ENCODE measurements around the gene MKI67. TPM values are rescaled to one million over a fixed set of nuclear protein-coding genes. Genes with fewer than 3 reads are reported as not detected.

MKI67 gene
- total and polyA plus RNA-seq, 9 of the 15 experiments (the other 6 are each of a cell fraction or from before 2014, with no cell fraction given) = 11.8 to 86.5 (median 36.0) TPM

DNA sequence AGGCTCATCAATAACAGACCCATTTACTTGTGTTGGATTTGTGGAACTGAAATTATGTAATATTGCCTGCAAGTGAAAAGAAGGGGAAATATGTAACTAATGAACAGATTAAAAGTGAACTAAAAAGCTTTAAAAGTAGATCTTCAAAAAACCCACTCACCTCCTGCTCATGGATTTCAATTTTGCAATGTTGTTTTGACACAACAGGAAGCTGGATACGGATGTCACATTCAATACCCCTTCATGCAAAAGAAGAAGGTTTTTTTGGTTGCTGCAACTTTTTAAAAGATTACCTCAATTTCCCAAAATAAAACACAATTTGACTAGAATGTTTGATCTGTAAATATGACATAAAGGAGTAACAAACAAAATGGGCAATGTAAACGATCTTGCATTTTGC is 3.3 kb downstream of the MKI67 start:
- WGBS (ENCODE audit: insufficient coverage, low coverage, missing lambda C conversion rate) = 69% methylated on average over 2 of the region's 2 CpGs
- ATAC-seq = no peak
- peaks cover 73% of the 10 kb centered on the region for H3K79me2 ChIP-seq (ENCODE audit: control insufficient read depth, insufficient read depth, low read length)
- H3K4me2 ChIP-seq (ENCODE audit: insufficient read depth, low read length) = no peak overlapping the region
- peaks cover 7% of the 10 kb centered on the region for H4K20me1 ChIP-seq (replicated peaks; ENCODE audit: control insufficient read depth, insufficient read depth, low read length)
- ChIA-PET CTCF (ENCODE audit: low intra/inter-chr PET ratio) (no interaction called here), POLR2A (interaction anchor here (0.6 to 4.2 kb wide), 2 partner anchors 8 to 1315 kb away, joined by 3 to 26 read pairs; no protein-coding TSS in a partner anchor)
- in situ Hi-C loops (cut with MboI) = no loop called here
- no peak overlapping the region for H2AFZ ChIP-seq (ENCODE audit: low read depth, low read length)
- H3K9me3 ChIP-seq (replicated peaks; ENCODE audit: control insufficient read depth, insufficient read depth, low read depth, low read length) = no peaks in the 10 kb centered on the region
- no peak for DNase-seq (ENCODE audit: extremely low read depth in 1 of 4, low spot score in 3 of 4)
- H3K9ac ChIP-seq (ENCODE audit: insufficient read depth in 1 of 2, low read depth in 2 of 2, low read length in 2 of 2) = no peak overlapping the region; a peak in 1 of 4 replicates
- H3K4me1 ChIP-seq (replicated peaks in 1 of 2; ENCODE audit: control insufficient read depth in 2 of 2, insufficient read depth in 2 of 2, low read length in 2 of 2) = peaks cover 9 to 15% of the 10 kb centered on the region in 2 experiments; a peak in 4 of 5 replicates
- no peaks in the 10 kb centered on the region for H3K9me1 ChIP-seq (ENCODE audit: control insufficient read depth, insufficient read depth, low read length)
- no peaks in the 10 kb centered on the region for H3K27me3 ChIP-seq (ENCODE audit: control insufficient read depth in 2 of 2, insufficient read depth in 2 of 2, low read length in 2 of 2)
- no peak overlapping the region for H3K4me3 ChIP-seq
- BruUV-seq (replicated peaks) = no TSS peak
- FAIRE-seq = no peak
- peaks cover 65% of the 10 kb centered on the region for H3K36me3 ChIP-seq (ENCODE audit: control insufficient read depth, insufficient read depth, low read length)
- intact Hi-C loops (cut with micrococcal nuclease) = no loop called here
- no peak overlapping the region for H3K27ac ChIP-seq (ENCODE audit: extremely low read depth, low read depth, low read length)
- no peak for TF ChIP-seq CTBP1 (IDR thresholded peaks at IDR 0.05; ENCODE audit: borderline replicate concordance)
- TF ChIP-seq ZNF584 (CRISPR knock-in tag; IDR thresholded peaks at IDR 0.05; ENCODE audit: low read depth) = no peak
- TF ChIP-seq, protein P1, sequence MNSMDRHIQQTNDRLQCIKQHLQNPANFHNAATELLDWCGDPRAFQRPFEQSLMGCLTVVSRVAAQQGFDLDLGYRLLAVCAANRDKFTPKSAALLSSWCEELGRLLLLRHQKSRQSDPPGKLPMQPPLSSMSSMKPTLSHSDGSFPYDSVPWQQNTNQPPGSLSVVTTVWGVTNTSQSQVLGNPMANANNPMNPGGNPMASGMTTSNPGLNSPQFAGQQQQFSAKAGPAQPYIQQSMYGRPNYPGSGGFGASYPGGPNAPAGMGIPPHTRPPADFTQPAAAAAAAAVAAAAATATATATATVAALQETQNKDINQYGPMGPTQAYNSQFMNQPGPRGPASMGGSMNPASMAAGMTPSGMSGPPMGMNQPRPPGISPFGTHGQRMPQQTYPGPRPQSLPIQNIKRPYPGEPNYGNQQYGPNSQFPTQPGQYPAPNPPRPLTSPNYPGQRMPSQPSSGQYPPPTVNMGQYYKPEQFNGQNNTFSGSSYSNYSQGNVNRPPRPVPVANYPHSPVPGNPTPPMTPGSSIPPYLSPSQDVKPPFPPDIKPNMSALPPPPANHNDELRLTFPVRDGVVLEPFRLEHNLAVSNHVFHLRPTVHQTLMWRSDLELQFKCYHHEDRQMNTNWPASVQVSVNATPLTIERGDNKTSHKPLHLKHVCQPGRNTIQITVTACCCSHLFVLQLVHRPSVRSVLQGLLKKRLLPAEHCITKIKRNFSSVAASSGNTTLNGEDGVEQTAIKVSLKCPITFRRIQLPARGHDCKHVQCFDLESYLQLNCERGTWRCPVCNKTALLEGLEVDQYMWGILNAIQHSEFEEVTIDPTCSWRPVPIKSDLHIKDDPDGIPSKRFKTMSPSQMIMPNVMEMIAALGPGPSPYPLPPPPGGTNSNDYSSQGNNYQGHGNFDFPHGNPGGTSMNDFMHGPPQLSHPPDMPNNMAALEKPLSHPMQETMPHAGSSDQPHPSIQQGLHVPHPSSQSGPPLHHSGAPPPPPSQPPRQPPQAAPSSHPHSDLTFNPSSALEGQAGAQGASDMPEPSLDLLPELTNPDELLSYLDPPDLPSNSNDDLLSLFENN (IDR thresholded peaks at IDR 0.05; ENCODE audit: low read depth in 2 of 2, low read length in 2 of 2) = no peak
- no peak for TF ChIP-seq DMBX1 (CRISPR knock-in tag; IDR thresholded peaks at IDR 0.05; ENCODE audit: borderline replicate concordance)
- TF ChIP-seq, protein P2, sequence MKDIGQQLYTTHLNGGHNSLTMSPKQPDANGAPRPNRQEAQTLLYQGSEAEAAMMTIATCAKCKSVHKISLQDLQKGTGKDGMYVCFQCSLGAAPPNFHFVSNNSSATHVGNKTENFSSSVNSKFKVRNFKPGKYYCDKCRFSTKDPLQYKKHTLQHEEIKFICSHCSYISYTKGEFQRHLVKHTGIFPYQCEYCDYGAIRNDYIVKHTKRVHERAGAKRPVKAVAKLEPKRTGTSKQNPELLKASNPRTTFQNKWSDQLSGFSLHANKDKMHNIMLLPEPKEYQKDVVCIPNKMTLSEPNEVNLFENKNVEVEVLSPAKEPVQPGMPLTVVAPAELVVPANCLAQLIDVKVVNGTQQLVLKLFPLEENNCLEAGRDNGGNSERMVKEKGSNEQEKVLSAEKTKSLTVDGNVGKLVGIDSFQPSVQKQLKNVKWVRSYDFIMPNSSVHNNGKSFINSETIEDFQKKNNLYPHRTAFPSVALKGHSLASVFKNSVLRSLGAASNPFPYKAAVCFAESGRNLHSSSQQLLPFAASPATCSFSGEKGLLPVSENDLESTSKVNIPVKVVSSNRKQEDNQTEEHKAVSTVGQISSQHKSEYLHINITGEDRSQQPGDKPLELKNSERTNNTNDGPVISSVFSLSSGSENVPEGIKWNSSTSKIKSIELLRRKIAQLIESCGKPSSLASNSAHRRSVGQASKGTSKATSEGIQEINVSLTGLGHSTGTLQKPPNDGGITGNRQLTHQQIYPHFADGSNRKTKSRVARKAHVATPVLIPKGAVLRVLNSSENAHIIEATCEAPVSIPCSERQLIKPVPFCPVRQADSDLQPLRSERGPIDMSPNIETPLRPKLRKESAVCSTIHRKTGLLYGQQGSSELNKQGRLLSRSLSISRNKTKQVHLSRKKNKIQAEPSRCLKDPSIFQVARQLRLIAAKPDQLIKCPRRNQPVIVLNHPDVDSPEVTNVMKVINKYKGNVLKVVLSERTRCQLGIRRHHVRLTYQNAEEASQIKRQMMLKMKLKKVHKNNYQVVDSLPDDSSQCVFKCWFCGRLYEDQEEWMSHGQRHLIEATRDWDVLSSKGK (CRISPR knock-in tag; IDR thresholded peaks at IDR 0.05) = no peak
- no peak for TF ChIP-seq MYBL2 (IDR thresholded peaks at IDR 0.05; ENCODE audit: low read depth)
- no peak for TF ChIP-seq MYBL2 (CRISPR knock-in tag; IDR thresholded peaks at IDR 0.05; ENCODE audit: borderline replicate concordance)
- TF ChIP-seq TCF3 (CRISPR knock-in tag; IDR thresholded peaks at IDR 0.05) = no peak
- no peak for TF ChIP-seq ZNF12 (CRISPR knock-in tag; IDR thresholded peaks at IDR 0.05)
- no peak for TF ChIP-seq PTBP1 (IDR thresholded peaks at IDR 0.05; ENCODE audit: low read depth, low read length)
- no peak for TF ChIP-seq SAFB2 (IDR thresholded peaks at IDR 0.05; ENCODE audit: borderline replicate concordance, low read depth, low read length, severe bottlenecking)
- TF ChIP-seq ZNF354B (CRISPR knock-in tag; IDR thresholded peaks at IDR 0.05) = no peak
- TF ChIP-seq, protein P3, sequence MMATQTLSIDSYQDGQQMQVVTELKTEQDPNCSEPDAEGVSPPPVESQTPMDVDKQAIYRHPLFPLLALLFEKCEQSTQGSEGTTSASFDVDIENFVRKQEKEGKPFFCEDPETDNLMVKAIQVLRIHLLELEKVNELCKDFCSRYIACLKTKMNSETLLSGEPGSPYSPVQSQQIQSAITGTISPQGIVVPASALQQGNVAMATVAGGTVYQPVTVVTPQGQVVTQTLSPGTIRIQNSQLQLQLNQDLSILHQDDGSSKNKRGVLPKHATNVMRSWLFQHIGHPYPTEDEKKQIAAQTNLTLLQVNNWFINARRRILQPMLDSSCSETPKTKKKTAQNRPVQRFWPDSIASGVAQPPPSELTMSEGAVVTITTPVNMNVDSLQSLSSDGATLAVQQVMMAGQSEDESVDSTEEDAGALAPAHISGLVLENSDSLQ (IDR thresholded peaks at IDR 0.05) = no peak

Measured in K562 (cell line).